Endothelial cell of umbilical vein (primary cell): ENCODE measurements around the gene ODF4.
A peak's percentile ranks its signal among the peaks of the same experiment; 100 is the strongest.

ENCODE experiments used
- CTCF ChIP-seq, 2 donors: IDR thresholded peaks; 1 replicate in 1 of 2; 2 replicates in 1 of 2; pipeline ENCODE4 v1.5.1; 2011; ENCODE audit warnings: low read length in 2 of 2, mild to moderate bottlenecking in 2 of 2, moderate library complexity in 2 of 2, control low read depth in 1 of 2, inconsistent platforms in 1 of 2, low read depth in 1 of 2; ENCODE audit not compliant: insufficient read depth in 1 of 2; ENCODE audit errors: extremely low read depth in 1 of 2
- EZH2 ChIP-seq: IDR thresholded peaks from 2 replicates; pipeline ENCODE4 v1.6.1; 2012; ENCODE audit warnings: borderline replicate concordance, low read depth, mild to moderate bottlenecking, moderate library complexity, low read length, inconsistent platforms; ENCODE audit not compliant: severe bottlenecking
- FOS ChIP-seq: IDR thresholded peaks from 2 replicates; pipeline ENCODE4 v1.6.1; 2011; ENCODE audit warnings: mild to moderate bottlenecking, low read length, moderate library complexity, borderline replicate concordance; ENCODE audit not compliant: insufficient read depth
- GATA2 ChIP-seq: IDR thresholded peaks from 2 replicates; pipeline ENCODE4 v1.7.0; 2011; ENCODE audit warnings: low read depth, mild to moderate bottlenecking, moderate library complexity, mixed read lengths, low read length; ENCODE audit not compliant: insufficient read length, insufficient read depth
- JUN ChIP-seq: IDR thresholded peaks from 2 replicates; pipeline ENCODE4 v1.6.1; 2011; ENCODE audit warnings: borderline replicate concordance, low read depth; ENCODE audit not compliant: insufficient read length, insufficient read depth
- MAX ChIP-seq: IDR thresholded peaks from 2 replicates; pipeline ENCODE4 v1.6.1; 2011; ENCODE audit not compliant: insufficient read depth, insufficient read length
- MYC ChIP-seq: IDR thresholded peaks from one replicate; pipeline ENCODE4 v1.6.1; 2011; ENCODE audit warnings: mild to moderate bottlenecking, low read depth, low read length
- POLR2A ChIP-seq: IDR thresholded peaks from 2 replicates; pipeline ENCODE4 v1.6.1; 2012; ENCODE audit warnings: low read depth, mild to moderate bottlenecking, control low read depth, low read length
- POLR2AphosphoS5 ChIP-seq: IDR thresholded peaks from 2 replicates; pipeline ENCODE4 v1.6.1; 2012; ENCODE audit warnings: low read depth, mild to moderate bottlenecking, control low read depth, low read length, moderate library complexity; ENCODE audit not compliant: insufficient read depth

- TF ChIP-seq CTCF (IDR thresholded peaks at IDR 0.05; ENCODE audit: extremely low read depth in 1 of 2, insufficient read depth in 1 of 2, low read depth in 1 of 2, low read length in 2 of 2) (no peak), EZH2 (no peak), FOS (no peak), POLR2A (no peak), MAX (no peak), MYC (no peak), POLR2AphosphoS5 (peak; percentile 53), JUN (no peak), GATA2 (no peak)
Measured at GRCh38 chr17:8311131-8311790, 28.4 kb upstream of the ODF4 start.
